Retinal pigment epithelial cell (primary cell): ENCODE results near the gene SSC4D.

Experiments used
- DNase-seq: peaks from one replicate; pipeline ENCODE4 v3.0.0-alpha.2; 2010; ENCODE audit warnings: low read depth
- H3K4me3 ChIP-seq: 2 replicates; pipeline ENCODE4 v1.5.1; 2011; ENCODE audit warnings: mild to moderate bottlenecking, low read length, control low read depth, moderate library complexity
- CTCF ChIP-seq: conservative IDR thresholded peaks from 2 replicates; pipeline ENCODE4 v1.5.1; 2011; ENCODE audit warnings: low read depth, low read length, control low read depth, inconsistent platforms

The SSC4D gene

GRCh38 chr7:76346778-76347177 is 62.7 kb downstream of the SSC4D start:
- no peak for TF ChIP-seq CTCF
- DNase-seq, result no peak
- H3K4me3 ChIP-seq, result no peak overlapping the region

- no peak for DNase-seq
- no peak for TF ChIP-seq CTCF
- H3K4me3 ChIP-seq, result no peak overlapping the region
These were observed 63.4 kb downstream of the SSC4D start for GRCh38 chr7:76346097-76346496.

GRCh38 chr7:76343931-76344321 is 65.6 kb downstream of the SSC4D start:
- no peak for DNase-seq

GRCh38 chr7:76343294-76343930 is 66.1 kb downstream of the SSC4D start:
- no peak for DNase-seq
- H3K4me3 ChIP-seq, result no peak overlapping the region
- TF ChIP-seq CTCF, result no peak

More at GRCh38 chr7:76343931-76344321, 65.6 kb downstream of the SSC4D start:
- no peak overlapping the region for H3K4me3 ChIP-seq
- no peak for TF ChIP-seq CTCF

- no peak for DNase-seq
- TF ChIP-seq CTCF, result no peak
- H3K4me3 ChIP-seq, result no peak overlapping the region
These were observed 67.3 kb downstream of the SSC4D start for GRCh38 chr7:76342222-76342621.

- TF ChIP-seq CTCF, result no peak
- H3K4me3 ChIP-seq, result no peak overlapping the region
- DNase-seq, result no peak
These were observed 68.8 kb downstream of the SSC4D start for GRCh38 chr7:76340617-76341131.
